Kidney epithelial cell (primary cell): Measurements from ENCODE around the gene TJAP1. TPM values are rescaled to one million over a fixed set of nuclear protein-coding genes. Genes with fewer than 3 reads are reported as not detected.

ENCODE experiments used
- DNase-seq: peaks from one replicate; pipeline ENCODE4 v3.0.0-alpha.2; 2010; ENCODE audit warnings: low read depth
- H3K27me3 ChIP-seq: 2 replicates; pipeline ENCODE4 v1.6.0; 2011; ENCODE audit warnings: low read length; ENCODE audit not compliant: control insufficient read depth, insufficient read depth
- H3K36me3 ChIP-seq: 2 replicates; pipeline ENCODE4 v1.5.1; 2011; ENCODE audit warnings: low read length; ENCODE audit not compliant: control insufficient read depth, insufficient read depth
- H3K4me3 ChIP-seq: 2 replicates; pipeline ENCODE4 v1.5.1; 2011; ENCODE audit warnings: low read depth, mild to moderate bottlenecking, control low read depth, low read length
- total RNA-seq: library from RNA; depleted of rRNA; stranded (reverse); fragments of >200 nt; gene quantifications from 2 replicates; pipeline ENCODE4 v1.2.3, GENCODE V29; 2015
- TF ChIP-seq, protein P1 (sequence below): IDR thresholded peaks from 2 replicates; pipeline ENCODE4 v1.5.1; 2011; ENCODE audit warnings: mild to moderate bottlenecking, moderate library complexity, low read length, control low read depth, inconsistent platforms; ENCODE audit not compliant: insufficient read depth, poor library complexity, severe bottlenecking

The TJAP1 gene
- total RNA-seq, 1 donor from 2014 or later, result 31.7 TPM

DNA sequence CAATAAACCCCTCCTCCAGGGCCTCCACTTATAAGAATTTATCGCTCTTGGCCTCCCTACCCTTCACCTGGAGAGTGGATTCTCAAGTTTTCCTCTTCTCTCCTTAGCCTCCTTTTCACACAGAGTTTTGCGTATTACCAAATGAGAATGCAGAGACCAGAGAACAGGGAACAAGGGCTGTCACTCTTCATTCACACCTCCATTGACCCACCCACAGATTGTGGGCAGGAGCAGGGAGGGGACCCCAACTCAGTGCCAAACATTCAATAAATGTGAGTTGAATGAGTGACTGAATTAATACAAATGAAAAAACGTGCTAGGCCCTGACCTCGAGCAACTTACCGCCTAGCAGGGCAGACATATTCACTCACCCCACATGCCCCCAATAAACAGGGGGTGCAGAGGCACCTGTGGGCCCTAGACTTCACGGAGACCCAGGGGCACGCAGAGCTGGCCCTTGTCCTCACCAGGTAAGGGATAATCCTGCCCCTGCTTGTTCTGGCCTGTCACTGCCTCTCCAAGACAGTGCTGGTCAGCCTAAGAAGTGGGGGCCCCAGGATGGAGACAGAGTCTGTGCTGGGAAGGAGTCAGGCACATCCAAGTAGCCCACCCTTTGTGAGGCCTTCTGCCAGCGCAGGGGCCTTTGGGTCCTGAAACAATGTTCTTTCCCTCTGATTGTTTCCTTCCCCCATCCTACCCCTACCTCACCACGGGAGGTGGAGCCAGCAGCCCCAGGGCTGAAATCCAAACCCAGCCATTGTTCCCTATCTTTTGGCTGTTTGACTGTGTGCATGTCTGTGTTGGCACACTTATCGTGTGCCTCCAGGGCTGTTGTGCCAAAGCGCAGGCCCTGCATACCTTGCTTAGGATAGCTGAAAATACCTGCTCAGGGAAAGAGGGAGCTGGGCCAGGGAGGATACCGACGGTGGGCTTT is 8.4 kb upstream of the TJAP1 start:
- DNase-seq, result no peak
- no peaks in the 10 kb centered on the region for H3K36me3 ChIP-seq
- no peak overlapping the region for H3K4me3 ChIP-seq
- H3K27me3 ChIP-seq, result no peaks in the 10 kb centered on the region
- TF ChIP-seq, protein P1, sequence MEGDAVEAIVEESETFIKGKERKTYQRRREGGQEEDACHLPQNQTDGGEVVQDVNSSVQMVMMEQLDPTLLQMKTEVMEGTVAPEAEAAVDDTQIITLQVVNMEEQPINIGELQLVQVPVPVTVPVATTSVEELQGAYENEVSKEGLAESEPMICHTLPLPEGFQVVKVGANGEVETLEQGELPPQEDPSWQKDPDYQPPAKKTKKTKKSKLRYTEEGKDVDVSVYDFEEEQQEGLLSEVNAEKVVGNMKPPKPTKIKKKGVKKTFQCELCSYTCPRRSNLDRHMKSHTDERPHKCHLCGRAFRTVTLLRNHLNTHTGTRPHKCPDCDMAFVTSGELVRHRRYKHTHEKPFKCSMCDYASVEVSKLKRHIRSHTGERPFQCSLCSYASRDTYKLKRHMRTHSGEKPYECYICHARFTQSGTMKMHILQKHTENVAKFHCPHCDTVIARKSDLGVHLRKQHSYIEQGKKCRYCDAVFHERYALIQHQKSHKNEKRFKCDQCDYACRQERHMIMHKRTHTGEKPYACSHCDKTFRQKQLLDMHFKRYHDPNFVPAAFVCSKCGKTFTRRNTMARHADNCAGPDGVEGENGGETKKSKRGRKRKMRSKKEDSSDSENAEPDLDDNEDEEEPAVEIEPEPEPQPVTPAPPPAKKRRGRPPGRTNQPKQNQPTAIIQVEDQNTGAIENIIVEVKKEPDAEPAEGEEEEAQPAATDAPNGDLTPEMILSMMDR, result no peak

- H3K4me3 ChIP-seq, result no peak overlapping the region
- no peak for DNase-seq
- TF ChIP-seq, protein P1, result no peak
- no peaks in the 10 kb centered on the region for H3K27me3 ChIP-seq
- H3K36me3 ChIP-seq, result no peaks in the 10 kb centered on the region
These were observed 7.4 kb upstream of the TJAP1 start for GRCh38 chr6:43469947-43470346.

DNA sequence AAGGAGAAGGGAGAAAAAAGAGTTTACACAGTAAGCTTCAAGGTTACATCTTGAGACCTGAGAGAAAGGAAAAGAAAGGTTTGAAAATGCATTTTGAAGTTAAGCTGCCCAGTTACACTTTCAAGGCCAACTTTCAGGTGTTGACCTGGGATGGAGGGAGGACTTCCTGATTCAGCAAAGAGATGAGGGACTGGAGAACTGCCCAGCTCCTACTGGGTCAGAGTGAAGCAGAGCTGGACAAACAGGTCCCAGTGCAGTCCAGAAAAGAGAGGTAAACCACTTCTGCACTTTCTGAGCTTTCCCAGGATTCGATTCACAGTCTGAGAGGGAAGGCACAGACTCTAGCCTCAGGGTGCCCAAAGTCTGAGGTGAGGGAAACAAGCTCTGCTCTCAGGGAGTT is 6.0 kb upstream of the TJAP1 start:
- Histone ChIP-seq H3K4me3 (no peak overlapping the region), H3K36me3 (no peaks in the 10 kb centered on the region), H3K27me3 (no peaks in the 10 kb centered on the region)
- no peak for DNase-seq
- TF ChIP-seq, protein P1, result no peak

DNA sequence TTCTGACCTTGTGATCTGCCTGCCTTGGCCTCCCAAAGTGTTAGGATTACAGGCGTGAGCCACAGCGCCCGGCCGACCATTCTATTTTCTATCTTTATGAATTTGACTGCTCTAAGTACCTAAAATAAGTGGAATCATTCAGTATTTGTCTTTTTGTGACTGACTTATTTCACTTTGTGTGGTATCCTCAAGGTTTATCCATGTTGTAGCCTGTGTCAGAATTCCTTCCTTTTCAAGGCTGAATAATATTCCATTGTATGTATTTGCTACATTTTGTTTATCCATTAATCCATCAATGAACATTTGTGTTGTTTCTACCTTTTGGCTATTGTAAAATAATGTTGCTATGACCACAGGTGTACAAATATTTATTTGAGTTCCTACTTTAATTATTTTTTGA is 4.9 kb upstream of the TJAP1 start:
- TF ChIP-seq, protein P1, result no peak
- no peak for DNase-seq
- no peaks in the 10 kb centered on the region for H3K27me3 ChIP-seq
- no peaks in the 10 kb centered on the region for H3K36me3 ChIP-seq
- no peak overlapping the region for H3K4me3 ChIP-seq

GRCh38 chr6:43475516-43475915 is 1.9 kb upstream of the TJAP1 start:
- TF ChIP-seq, protein P1, result no peak
- Histone ChIP-seq H3K27me3 (no peaks in the 10 kb centered on the region), H3K4me3 (no peak overlapping the region), H3K36me3 (no peaks in the 10 kb centered on the region)
- no peak for DNase-seq
